ENCODE results near the gene CHST10. TPM values are rescaled to one million over a fixed set of nuclear protein-coding genes. Genes with fewer than 3 reads are reported as not detected.

CHST10 gene
- polyA plus RNA-seq, 1 donor from 2014 or later, result 76.1 TPM

DNA sequence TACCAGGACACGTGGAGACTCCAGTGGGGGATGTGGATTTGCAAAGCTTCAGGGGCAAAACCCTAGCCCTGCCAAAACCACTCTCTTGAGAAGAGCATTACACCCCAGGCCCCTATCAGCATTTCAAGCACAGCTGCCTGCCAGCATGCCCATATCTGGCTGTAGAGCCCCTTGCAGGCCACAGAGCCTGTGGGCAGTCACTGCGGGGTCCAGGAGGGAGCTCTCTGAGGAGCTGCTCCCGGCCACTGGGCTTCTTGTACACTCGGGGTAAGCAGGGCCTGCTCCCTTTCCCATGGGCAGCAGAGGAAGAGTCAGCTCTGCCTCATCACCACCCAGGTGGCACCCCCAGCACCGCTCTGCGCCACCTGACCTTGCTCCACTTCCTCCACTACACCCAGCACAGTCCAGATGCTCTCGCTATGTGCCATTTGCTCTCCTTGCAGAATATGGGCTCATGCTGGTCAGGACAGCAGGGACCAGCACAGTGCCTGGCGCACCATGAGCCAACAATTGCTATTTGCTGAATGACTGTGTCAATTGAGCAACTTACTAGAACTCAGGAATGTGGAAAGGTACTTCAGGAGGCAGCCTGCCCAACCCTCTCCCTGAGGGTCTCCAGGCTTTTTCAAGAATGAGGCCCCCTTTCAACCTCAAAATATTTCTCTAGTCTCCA, 7.4 kb downstream of the CHST10 start:
- Histone ChIP-seq H4K20me1 (ENCODE audit: insufficient read depth) (no peaks in the 10 kb centered on the region), H3K9me2 (ENCODE audit: insufficient read depth, low read length) (no peaks in the 10 kb centered on the region), H3K9ac (ENCODE audit: low read length) (no peak overlapping the region), H3K27ac (ENCODE audit: low read length) (no peak overlapping the region), H3K4me2 (ENCODE audit: low read length) (no peak overlapping the region), H3K36me3 (ENCODE audit: insufficient read depth, low read length) (no peaks in the 10 kb centered on the region), H3K4me3 (ENCODE audit: low read length) (no peak overlapping the region), H3K27me3 (ENCODE audit: insufficient read depth, low read depth, low read length) (no peaks in the 10 kb centered on the region), H3F3A (ENCODE audit: insufficient read depth, low read length, poor library complexity, severe bottlenecking) (no peaks in the 10 kb centered on the region), H2AFZ (ENCODE audit: low read depth, low read length) (no peak overlapping the region), H3K79me2 (replicated peaks; ENCODE audit: insufficient read depth, low read length) (peaks cover 35% of the 10 kb centered on the region), H3K9me3 (ENCODE audit: low read length) (no peaks in the 10 kb centered on the region)
- TF ChIP-seq POLR2AphosphoS5 (IDR thresholded peaks at IDR 0.05) (no peak), MXI1 (conservative IDR thresholded peaks at IDR 0.05; ENCODE audit: poor library complexity, severe bottlenecking) (no peak), TAF1 (IDR thresholded peaks at IDR 0.05; ENCODE audit: low read depth) (no peak), SMC3 (conservative IDR thresholded peaks at IDR 0.05; ENCODE audit: poor library complexity) (no peak), EP300 (conservative IDR thresholded peaks at IDR 0.05; ENCODE audit: poor library complexity, severe bottlenecking) (no peak), RAD21 (conservative IDR thresholded peaks at IDR 0.05) (no peak)
- TF ChIP-seq, protein P1, sequence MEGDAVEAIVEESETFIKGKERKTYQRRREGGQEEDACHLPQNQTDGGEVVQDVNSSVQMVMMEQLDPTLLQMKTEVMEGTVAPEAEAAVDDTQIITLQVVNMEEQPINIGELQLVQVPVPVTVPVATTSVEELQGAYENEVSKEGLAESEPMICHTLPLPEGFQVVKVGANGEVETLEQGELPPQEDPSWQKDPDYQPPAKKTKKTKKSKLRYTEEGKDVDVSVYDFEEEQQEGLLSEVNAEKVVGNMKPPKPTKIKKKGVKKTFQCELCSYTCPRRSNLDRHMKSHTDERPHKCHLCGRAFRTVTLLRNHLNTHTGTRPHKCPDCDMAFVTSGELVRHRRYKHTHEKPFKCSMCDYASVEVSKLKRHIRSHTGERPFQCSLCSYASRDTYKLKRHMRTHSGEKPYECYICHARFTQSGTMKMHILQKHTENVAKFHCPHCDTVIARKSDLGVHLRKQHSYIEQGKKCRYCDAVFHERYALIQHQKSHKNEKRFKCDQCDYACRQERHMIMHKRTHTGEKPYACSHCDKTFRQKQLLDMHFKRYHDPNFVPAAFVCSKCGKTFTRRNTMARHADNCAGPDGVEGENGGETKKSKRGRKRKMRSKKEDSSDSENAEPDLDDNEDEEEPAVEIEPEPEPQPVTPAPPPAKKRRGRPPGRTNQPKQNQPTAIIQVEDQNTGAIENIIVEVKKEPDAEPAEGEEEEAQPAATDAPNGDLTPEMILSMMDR (IDR thresholded peaks at IDR 0.05; ENCODE audit: poor library complexity, severe bottlenecking), result no peak

- TF ChIP-seq TAF1 (IDR thresholded peaks at IDR 0.05; ENCODE audit: low read depth), result no peak
- TF ChIP-seq, protein P1 (IDR thresholded peaks at IDR 0.05; ENCODE audit: poor library complexity, severe bottlenecking), result no peak
- no peak for TF ChIP-seq RAD21 (conservative IDR thresholded peaks at IDR 0.05)
- no peak for TF ChIP-seq EP300 (conservative IDR thresholded peaks at IDR 0.05; ENCODE audit: poor library complexity, severe bottlenecking)
- no peak for TF ChIP-seq MXI1 (conservative IDR thresholded peaks at IDR 0.05; ENCODE audit: poor library complexity, severe bottlenecking)
- no peak for TF ChIP-seq EZH2 (IDR thresholded peaks at IDR 0.05; ENCODE audit: borderline replicate concordance, insufficient read depth, low read length, poor library complexity, severe bottlenecking)
- TF ChIP-seq SMC3 (conservative IDR thresholded peaks at IDR 0.05; ENCODE audit: poor library complexity), result no peak
- no peak for TF ChIP-seq POLR2AphosphoS5 (IDR thresholded peaks at IDR 0.05)
- no peak for TF ChIP-seq REST (IDR thresholded peaks at IDR 0.05; ENCODE audit: borderline replicate concordance)
- Histone ChIP-seq H3K27ac (ENCODE audit: low read length) (no peak overlapping the region), H3K79me2 (replicated peaks; ENCODE audit: insufficient read depth, low read length) (peaks cover 29% of the 10 kb centered on the region), H3K36me3 (ENCODE audit: insufficient read depth, low read length) (no peaks in the 10 kb centered on the region), H4K20me1 (ENCODE audit: insufficient read depth) (no peaks in the 10 kb centered on the region), H3K9me3 (ENCODE audit: low read length) (no peaks in the 10 kb centered on the region), H3F3A (ENCODE audit: insufficient read depth, low read length, poor library complexity, severe bottlenecking) (no peaks in the 10 kb centered on the region), H3K4me2 (ENCODE audit: low read length) (no peak overlapping the region), H3K9ac (ENCODE audit: low read length) (no peak overlapping the region), H3K27me3 (ENCODE audit: insufficient read depth, low read depth, low read length) (no peaks in the 10 kb centered on the region), H2AFZ (ENCODE audit: low read depth, low read length) (no peak overlapping the region), H3K9me2 (ENCODE audit: insufficient read depth, low read length) (no peaks in the 10 kb centered on the region), H3K4me3 (ENCODE audit: low read length) (no peak overlapping the region)
Measured at GRCh38 chr2:100409461-100409860, 8.0 kb downstream of the CHST10 start.

Measured in neural cell (in vitro differentiated cells).